ENCODE results near the gene CYP2W1.

DNA sequence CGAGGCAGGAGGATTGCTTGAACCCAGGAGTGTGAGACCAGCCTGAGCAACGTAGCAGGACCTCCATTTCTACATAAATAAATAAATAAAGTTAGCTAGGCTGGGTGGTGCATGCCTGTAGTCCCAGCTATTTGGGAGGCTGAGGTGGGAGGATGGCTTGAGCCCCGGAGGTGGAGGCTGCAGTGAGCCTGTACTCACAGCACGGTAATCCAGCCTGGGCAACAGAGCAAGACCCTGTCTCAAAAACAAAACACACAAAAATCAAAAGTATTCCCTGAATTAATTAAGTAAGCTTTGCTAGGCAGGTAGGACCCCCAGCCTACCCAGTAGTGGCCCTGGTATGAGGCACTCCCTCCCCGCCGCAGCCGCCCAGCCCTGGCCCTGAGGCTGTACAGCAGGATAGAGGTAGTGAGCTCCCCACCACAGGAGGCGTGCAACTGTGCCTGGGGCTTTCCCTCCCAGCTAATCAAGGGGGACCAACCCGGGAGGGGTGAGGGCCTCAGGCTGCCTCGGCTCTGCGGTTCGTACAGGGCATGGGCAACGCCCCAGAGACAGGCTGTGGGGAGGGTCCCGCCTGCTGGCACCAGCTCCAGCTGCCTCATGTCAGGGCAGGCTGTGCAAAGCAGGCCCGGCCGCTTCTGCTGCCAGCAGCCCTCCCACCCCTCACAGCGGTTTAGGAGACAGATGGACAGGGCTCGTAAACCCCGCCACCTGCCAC lies 1.0 kb upstream of the CYP2W1 start:
- TF ChIP-seq, protein P1, sequence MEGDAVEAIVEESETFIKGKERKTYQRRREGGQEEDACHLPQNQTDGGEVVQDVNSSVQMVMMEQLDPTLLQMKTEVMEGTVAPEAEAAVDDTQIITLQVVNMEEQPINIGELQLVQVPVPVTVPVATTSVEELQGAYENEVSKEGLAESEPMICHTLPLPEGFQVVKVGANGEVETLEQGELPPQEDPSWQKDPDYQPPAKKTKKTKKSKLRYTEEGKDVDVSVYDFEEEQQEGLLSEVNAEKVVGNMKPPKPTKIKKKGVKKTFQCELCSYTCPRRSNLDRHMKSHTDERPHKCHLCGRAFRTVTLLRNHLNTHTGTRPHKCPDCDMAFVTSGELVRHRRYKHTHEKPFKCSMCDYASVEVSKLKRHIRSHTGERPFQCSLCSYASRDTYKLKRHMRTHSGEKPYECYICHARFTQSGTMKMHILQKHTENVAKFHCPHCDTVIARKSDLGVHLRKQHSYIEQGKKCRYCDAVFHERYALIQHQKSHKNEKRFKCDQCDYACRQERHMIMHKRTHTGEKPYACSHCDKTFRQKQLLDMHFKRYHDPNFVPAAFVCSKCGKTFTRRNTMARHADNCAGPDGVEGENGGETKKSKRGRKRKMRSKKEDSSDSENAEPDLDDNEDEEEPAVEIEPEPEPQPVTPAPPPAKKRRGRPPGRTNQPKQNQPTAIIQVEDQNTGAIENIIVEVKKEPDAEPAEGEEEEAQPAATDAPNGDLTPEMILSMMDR (optimal IDR thresholded peaks at IDR 0.05 in 1 of 3, IDR thresholded peaks at IDR 0.05 in 1 of 3, conservative IDR thresholded peaks at IDR 0.05 in 1 of 3; ENCODE audit: extremely low read depth in 1 of 3, insufficient read depth in 2 of 3, low read length in 3 of 3): no peak
- TF ChIP-seq EZH2 (IDR thresholded peaks at IDR 0.05; ENCODE audit: low read length): no peak
